Measurements from ENCODE around the gene NGDN. TPM values are rescaled to one million over a fixed set of nuclear protein-coding genes. Genes with fewer than 3 reads are reported as not detected.

NGDN gene
- total RNA-seq, 1 experiment from 2014 or later, result 24.7 TPM

GRCh38 chr14:23518709-23519108, 49.2 kb downstream of the NGDN start:
- Histone ChIP-seq H3K27ac (ENCODE audit: low read length) (no peak overlapping the region), H3K27me3 (ENCODE audit: control insufficient read depth, insufficient read depth, low read length) (no peaks in the 10 kb centered on the region), H3K36me3 (ENCODE audit: control insufficient read depth, insufficient read depth, low read length) (no peaks in the 10 kb centered on the region), H3K4me1 (ENCODE audit: control insufficient read depth, insufficient read depth, low read length) (no peaks in the 10 kb centered on the region), H3K4me3 (ENCODE audit: low read depth in 2 of 2, low read length in 2 of 2) (no peak overlapping the region), H3K9me3 (ENCODE audit: control insufficient read depth, insufficient read depth, low read depth, low read length) (no peaks in the 10 kb centered on the region)
- no peak for TF ChIP-seq POLR2AphosphoS5 (IDR thresholded peaks at IDR 0.05; ENCODE audit: low read depth, low read length)
- no peak for TF ChIP-seq CTCF (IDR thresholded peaks at IDR 0.05)
- TF ChIP-seq REST (IDR thresholded peaks at IDR 0.05; ENCODE audit: insufficient read depth in 1 of 2, low read depth in 2 of 2, low read length in 1 of 2), result no peak
- no peak for TF ChIP-seq TCF7L2 (IDR thresholded peaks at IDR 0.05; ENCODE audit: low read depth, low read length)
- TF ChIP-seq SIN3A (IDR thresholded peaks at IDR 0.05; ENCODE audit: borderline replicate concordance, insufficient read depth, low read depth, low read length), result no peak
- intact Hi-C loops (cut with micrococcal nuclease; ENCODE audit: unreplicated experiment), result no loop called here
- BruUV-seq (replicated peaks), result no TSS peak
- ATAC-seq, result no peak
- ChIA-PET POLR2A (no interaction called here), CTCF (no interaction called here)
- in situ Hi-C loops (cut with HindIII; ENCODE audit: low pct_unique_long_range_greater_than_20kb, low sequenced_read_pairs), result no loop called here
- DNase-seq (ENCODE audit: low read depth, low spot score), result no peak

GRCh38 chr14:23520899-23521533, 51.5 kb downstream of the NGDN start:
- intact Hi-C loops (cut with micrococcal nuclease; ENCODE audit: unreplicated experiment), result no loop called here

More at GRCh38 chr14:23520899-23521533, 51.5 kb downstream of the NGDN start:
- Histone ChIP-seq H3K27me3 (ENCODE audit: control insufficient read depth, insufficient read depth, low read length) (no peaks in the 10 kb centered on the region), H3K4me3 (ENCODE audit: low read depth in 2 of 2, low read length in 2 of 2) (no peak overlapping the region), H3K9me3 (ENCODE audit: control insufficient read depth, insufficient read depth, low read depth, low read length) (no peaks in the 10 kb centered on the region), H3K27ac (ENCODE audit: low read length) (no peak overlapping the region), H3K4me1 (ENCODE audit: control insufficient read depth, insufficient read depth, low read length) (no peaks in the 10 kb centered on the region), H3K36me3 (ENCODE audit: control insufficient read depth, insufficient read depth, low read length) (no peaks in the 10 kb centered on the region)
- ChIA-PET CTCF (no interaction called here), POLR2A (no interaction called here)
- TF ChIP-seq TCF7L2 (IDR thresholded peaks at IDR 0.05; ENCODE audit: low read depth, low read length), result no peak
- TF ChIP-seq CTCF (IDR thresholded peaks at IDR 0.05), result no peak
- no peak for TF ChIP-seq SIN3A (IDR thresholded peaks at IDR 0.05; ENCODE audit: borderline replicate concordance, insufficient read depth, low read depth, low read length)
- no peak for TF ChIP-seq REST (IDR thresholded peaks at IDR 0.05; ENCODE audit: insufficient read depth in 1 of 2, low read depth in 2 of 2, low read length in 1 of 2)
- TF ChIP-seq POLR2AphosphoS5 (IDR thresholded peaks at IDR 0.05; ENCODE audit: low read depth, low read length), result no peak
- DNase-seq (ENCODE audit: low read depth, low spot score) (no peak), ATAC-seq (no peak)
- BruUV-seq (replicated peaks), result no TSS peak
- in situ Hi-C loops (cut with HindIII; ENCODE audit: low pct_unique_long_range_greater_than_20kb, low sequenced_read_pairs), result no loop called here

Measured in Panc1 (cell line).